Lung (tissue), 12 donors: ENCODE results near the gene PRKCZ. TPM values are rescaled to one million over a fixed set of nuclear protein-coding genes. Genes with fewer than 3 reads are reported as not detected.

Source experiments
- ATAC-seq: fragments of 200-7000 bp; cut with Tn5 transposase; one replicate; pipeline ENCODE4 v1.9.1; 2020; ENCODE audit warnings: moderate number of reproducible peaks; ENCODE audit not compliant: insufficient read depth, low FRiP score
- DNase-seq, 3 donors: peaks; one replicate each; pipeline ENCODE4 v3.0.0-alpha.2; 2013 to 2017
- H3K27ac ChIP-seq, 2 donors: one replicate each; pipeline ENCODE4 v1.5.1; 2013; ENCODE audit warnings: mild to moderate bottlenecking in 2 of 2, moderate library complexity in 2 of 2, control low read depth in 1 of 2, inconsistent platforms in 1 of 2, low read depth in 1 of 2, low read length in 1 of 2
- H3K27me3 ChIP-seq, 3 donors: one replicate each; pipeline ENCODE4 v1.5.1; 2013; ENCODE audit warnings: low read length in 2 of 3; ENCODE audit not compliant: control insufficient read depth in 3 of 3, insufficient read depth in 3 of 3
- H3K36me3 ChIP-seq, 4 donors: one replicate each; pipeline ENCODE4 v1.5.1; 2013; ENCODE audit warnings: low read length in 4 of 4, mild to moderate bottlenecking in 1 of 4, moderate library complexity in 1 of 4; ENCODE audit not compliant: control insufficient read depth in 4 of 4, insufficient read depth in 4 of 4
- H3K4me1 ChIP-seq, 5 donors: one replicate each; pipeline ENCODE4 v1.5.1; 2013; ENCODE audit warnings: low read length in 5 of 5, mild to moderate bottlenecking in 2 of 5, moderate library complexity in 1 of 5; ENCODE audit not compliant: control insufficient read depth in 5 of 5, insufficient read depth in 5 of 5
- H3K4me3 ChIP-seq: one replicate; pipeline ENCODE4 v1.5.1; 2013; ENCODE audit warnings: mild to moderate bottlenecking, control low read depth, moderate library complexity
- H3K9ac ChIP-seq, 2 donors: one replicate each; pipeline ENCODE4 v1.5.1; 2013; ENCODE audit warnings: low read length in 2 of 2, control low read depth in 1 of 2; ENCODE audit not compliant: insufficient read depth in 1 of 2
- H3K9me3 ChIP-seq, 4 donors: one replicate each; pipeline ENCODE4 v1.5.1; 2013; ENCODE audit warnings: low read length in 3 of 4, mild to moderate bottlenecking in 1 of 4, moderate library complexity in 1 of 4; ENCODE audit not compliant: control insufficient read depth in 4 of 4, insufficient read depth in 3 of 4
- WGBS, 2 donors: extraction: QIAGEN DNeasy Blood & Tissue Kit; methylation state at CpG; one replicate each; pipeline ENCODE4 v1.1.7; 2013; 5-methylcytosine and 5-hydroxymethylcytosine counted together
- polyA plus RNA-seq, 2 donors: library from polyadenylated mRNA; stranded (reverse); fragments of 200-250 nt; gene quantifications; one replicate each; pipeline ENCODE4 v1.2.1, GENCODE V29; 2013
- total RNA-seq, 2 donors: library from RNA; depleted of rRNA in 1 of 2; stranded (reverse); fragments of >200 nt in 1 of 2; gene quantifications; one replicate each; pipeline ENCODE4 v1.2.1, GENCODE V29; 2014 to 2021
- TF ChIP-seq, protein P1 (sequence below): IDR thresholded peaks from 2 replicates; pipeline ENCODE4 v1.5.1; 2012; ENCODE audit warnings: mild to moderate bottlenecking; ENCODE audit errors: control extremely low read depth, extremely low read depth
- donor health status: control.
- donor health status: control.
- donor health status: Bipolar disorder and iron deficiency.
- donor health status: healthy.
- donor health status: DM: yes; HTN: yes; CAD: no.

Gene PRKCZ
- total and polyA plus RNA-seq, 4 donors: 55.2 to 149 (median 117) TPM

DNA sequence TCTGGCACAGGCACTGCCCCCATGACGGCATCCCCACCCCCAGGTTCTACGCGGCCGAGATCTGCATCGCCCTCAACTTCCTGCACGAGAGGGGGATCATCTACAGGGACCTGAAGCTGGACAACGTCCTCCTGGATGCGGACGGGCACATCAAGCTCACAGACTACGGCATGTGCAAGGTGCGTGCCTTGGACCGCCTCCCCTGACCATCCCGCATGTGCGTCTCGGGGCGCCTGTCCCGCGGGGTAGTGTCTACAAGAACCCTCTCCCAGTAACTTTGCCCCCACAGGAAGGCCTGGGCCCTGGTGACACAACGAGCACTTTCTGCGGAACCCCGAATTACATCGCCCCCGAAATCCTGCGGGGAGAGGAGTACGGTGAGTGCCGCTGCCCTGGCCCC, 121.8 kb downstream of the PRKCZ start:
- Histone ChIP-seq H3K4me1 (peaks cover 0 to 5% (median 0%) of the 10 kb centered on the region in 5 donors), H3K27ac (no peak overlapping the region), H3K4me3 (no peak overlapping the region), H3K36me3 (peaks cover 0 to 7% (median 0%) of the 10 kb centered on the region in 4 donors), H3K9ac (no peak overlapping the region), H3K9me3 (no peaks in the 10 kb centered on the region), H3K27me3 (no peaks in the 10 kb centered on the region)
- DNase-seq (no peak), ATAC-seq (no peak)
- TF ChIP-seq, protein P1, sequence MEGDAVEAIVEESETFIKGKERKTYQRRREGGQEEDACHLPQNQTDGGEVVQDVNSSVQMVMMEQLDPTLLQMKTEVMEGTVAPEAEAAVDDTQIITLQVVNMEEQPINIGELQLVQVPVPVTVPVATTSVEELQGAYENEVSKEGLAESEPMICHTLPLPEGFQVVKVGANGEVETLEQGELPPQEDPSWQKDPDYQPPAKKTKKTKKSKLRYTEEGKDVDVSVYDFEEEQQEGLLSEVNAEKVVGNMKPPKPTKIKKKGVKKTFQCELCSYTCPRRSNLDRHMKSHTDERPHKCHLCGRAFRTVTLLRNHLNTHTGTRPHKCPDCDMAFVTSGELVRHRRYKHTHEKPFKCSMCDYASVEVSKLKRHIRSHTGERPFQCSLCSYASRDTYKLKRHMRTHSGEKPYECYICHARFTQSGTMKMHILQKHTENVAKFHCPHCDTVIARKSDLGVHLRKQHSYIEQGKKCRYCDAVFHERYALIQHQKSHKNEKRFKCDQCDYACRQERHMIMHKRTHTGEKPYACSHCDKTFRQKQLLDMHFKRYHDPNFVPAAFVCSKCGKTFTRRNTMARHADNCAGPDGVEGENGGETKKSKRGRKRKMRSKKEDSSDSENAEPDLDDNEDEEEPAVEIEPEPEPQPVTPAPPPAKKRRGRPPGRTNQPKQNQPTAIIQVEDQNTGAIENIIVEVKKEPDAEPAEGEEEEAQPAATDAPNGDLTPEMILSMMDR: no peak
- WGBS, 2 donors: 95 to 96% methylated on average over 26 of the region's 26 CpGs

DNA sequence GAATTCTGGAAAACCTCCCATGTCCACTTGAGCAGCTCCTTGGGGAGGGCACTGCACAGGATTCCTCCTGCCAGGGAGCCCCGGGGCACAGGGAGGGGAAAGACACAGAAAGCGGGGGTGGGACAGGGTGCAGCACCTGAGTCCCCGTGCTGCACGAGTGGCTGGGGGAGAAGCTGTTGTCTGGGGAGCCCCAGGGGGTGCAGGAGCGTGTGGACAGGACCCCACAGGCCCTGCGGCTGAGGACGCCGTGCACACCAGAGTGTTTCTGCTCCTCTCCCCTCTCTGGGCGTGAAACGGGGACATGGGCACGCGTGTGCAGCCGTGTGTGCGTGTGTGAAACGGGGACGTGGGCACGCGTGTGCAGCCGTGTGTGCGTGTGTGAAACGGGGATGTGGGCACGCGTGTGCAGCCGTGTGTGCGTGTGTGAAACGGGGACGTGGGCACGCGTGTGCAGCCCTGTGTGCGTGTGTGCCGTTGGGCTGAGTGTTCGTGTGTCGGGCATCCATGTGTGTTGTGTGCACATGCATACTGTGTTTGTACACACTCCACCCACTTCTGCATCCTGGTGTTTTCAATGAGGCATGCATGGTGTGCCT, 122.4 kb downstream of the PRKCZ start:
- 95 to 97% methylated on average over 33 of the region's 33 CpGs for WGBS, 2 donors
- TF ChIP-seq, protein P1: no peak
- H3K27ac ChIP-seq: no peak overlapping the region
- no peak overlapping the region for H3K9ac ChIP-seq
- no peak overlapping the region for H3K4me3 ChIP-seq
- ATAC-seq (no peak), DNase-seq (no peak)
- peaks cover 0 to 5% (median 0%) of the 10 kb centered on the region in 5 donors for H3K4me1 ChIP-seq
- H3K9me3 ChIP-seq: no peaks in the 10 kb centered on the region
- no peaks in the 10 kb centered on the region for H3K27me3 ChIP-seq
- peaks cover 0 to 9% (median 0%) of the 10 kb centered on the region in 4 donors for H3K36me3 ChIP-seq

- no peak for DNase-seq
- no peak for ATAC-seq
- TF ChIP-seq, protein P1: no peak
- Histone ChIP-seq H3K27ac (no peak overlapping the region), H3K4me3 (no peak overlapping the region), H3K9ac (no peak overlapping the region), H3K4me1 (peaks cover 0 to 5% (median 0%) of the 10 kb centered on the region in 5 donors), H3K9me3 (no peaks in the 10 kb centered on the region), H3K27me3 (no peaks in the 10 kb centered on the region), H3K36me3 (peaks cover 0 to 17% (median 0%) of the 10 kb centered on the region in 4 donors)
- WGBS, 2 donors: 85 to 88% methylated on average over 36 to 37 of the region's 37 CpGs
These were observed 123.5 kb downstream of the PRKCZ start for GRCh38 chr1:2173546-2174347.
